ENCODE results near the gene CAPG. TPM values are rescaled to one million over a fixed set of nuclear protein-coding genes. Genes with fewer than 3 reads are reported as not detected.

The CAPG gene
- total and polyA plus RNA-seq, 9 of the 15 experiments (the other 6 are each of a cell fraction or from before 2014, with no cell fraction given), result 10.6 to 90.4 (median 56.0) TPM

DNA sequence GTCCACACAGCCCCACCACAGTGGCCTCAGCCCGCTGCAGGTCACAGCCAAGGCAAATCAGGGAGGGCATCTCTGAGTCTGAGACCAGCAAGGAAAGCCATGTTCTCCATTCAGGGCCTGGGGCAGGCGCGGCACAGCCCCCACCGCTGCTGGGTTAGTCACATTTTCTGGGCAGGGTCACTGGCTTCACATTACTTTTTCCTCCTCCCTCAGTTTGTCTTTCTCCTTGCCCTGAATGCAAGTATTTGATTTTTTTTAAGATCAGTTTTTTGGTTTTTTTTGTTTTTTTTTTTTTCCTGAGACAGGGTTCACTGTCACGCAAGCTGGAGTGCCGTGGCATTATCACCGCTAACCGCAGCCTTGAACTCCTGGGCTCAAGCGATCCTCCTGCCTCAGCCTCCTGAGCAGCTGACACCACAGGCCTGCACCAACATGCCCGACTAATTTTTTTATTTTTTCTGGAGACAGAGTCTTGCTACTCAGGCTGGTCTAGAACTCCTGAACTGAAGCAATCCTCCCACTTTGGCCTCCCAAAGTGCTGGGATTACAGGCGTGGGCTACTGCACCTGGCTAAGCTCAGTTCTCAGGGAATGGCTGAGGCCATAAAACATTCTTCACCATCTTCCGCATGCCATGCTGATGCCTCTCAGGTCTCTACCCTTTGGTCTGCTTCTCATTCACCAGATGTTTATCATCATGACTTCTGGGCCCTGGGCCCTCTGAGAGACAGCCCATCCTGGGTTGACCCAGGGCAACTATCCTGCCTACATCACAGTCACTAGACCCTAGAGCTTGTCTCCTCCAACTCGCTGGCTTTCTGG is 628 bp upstream of the CAPG start:
- ChIA-PET POLR2A (interaction anchor here (0.7 to 63.9 kb wide), 3 partner anchors 16 to 135 kb away, joined by 3 to 1576 read pairs (median 3); partner anchors contain the start of gene MAT2A), CTCF (ENCODE audit: low intra/inter-chr PET ratio) (no interaction called here)
- H3K4me3 ChIP-seq, result no peak overlapping the region
- H3K79me2 ChIP-seq (ENCODE audit: control insufficient read depth, insufficient read depth, low read length), result no peaks in the 10 kb centered on the region; the same call in 2 of the 3 replicates
- no peaks in the 10 kb centered on the region for H3K9me3 ChIP-seq (replicated peaks; ENCODE audit: control insufficient read depth, insufficient read depth, low read depth, low read length)
- 42% methylated on average over 13 of the region's 13 CpGs for WGBS (ENCODE audit: insufficient coverage, low coverage, missing lambda C conversion rate)
- peaks cover 53% of the 10 kb centered on the region in 2 experiments for H3K4me1 ChIP-seq (replicated peaks in 1 of 2; ENCODE audit: control insufficient read depth in 2 of 2, insufficient read depth in 2 of 2, low read length in 2 of 2)
- H3K9me1 ChIP-seq (ENCODE audit: control insufficient read depth, insufficient read depth, low read length), result peaks cover 3% of the 10 kb centered on the region
- no peaks in the 10 kb centered on the region for H3K27me3 ChIP-seq (ENCODE audit: control insufficient read depth in 2 of 2, insufficient read depth in 2 of 2, low read length in 2 of 2)
- ATAC-seq, result peak; percentile 11
- in situ Hi-C loops (cut with MboI) (no loop called here), intact Hi-C loops (cut with micrococcal nuclease) (loop anchor here (10.0 kb wide), 1 partner anchor 694 kb away; the partner anchor contains the start of genes POLR1A and PTCD3)
- H3K9ac ChIP-seq (ENCODE audit: insufficient read depth in 1 of 2, low read depth in 2 of 2, low read length in 2 of 2), result peak overlapping the region in 1 of 2 experiments; percentile 92; a peak in 2 of 4 replicates
- H3K27ac ChIP-seq (ENCODE audit: extremely low read depth, low read depth, low read length), result peak overlapping the region; percentile 47; the same call in 2 of the 3 replicates
- TF ChIP-seq TEAD1 (CRISPR knock-in tag; IDR thresholded peaks at IDR 0.05) (no peak), DPF2 (IDR thresholded peaks at IDR 0.05) (no peak), TRIM24 (IDR thresholded peaks at IDR 0.05) (no peak), ZNF212 (CRISPR knock-in tag; IDR thresholded peaks at IDR 0.05) (no peak), ZFX (CRISPR knock-in tag; IDR thresholded peaks at IDR 0.05) (peak; percentile 15; the same call in 1 of the 2 replicates), CBFB (CRISPR knock-in tag; IDR thresholded peaks at IDR 0.05) (no peak), BCL6 (CRISPR knock-in tag; IDR thresholded peaks at IDR 0.05) (no peak), PHTF2 (CRISPR knock-in tag; IDR thresholded peaks at IDR 0.05) (no peak)
- TF ChIP-seq, protein P1, sequence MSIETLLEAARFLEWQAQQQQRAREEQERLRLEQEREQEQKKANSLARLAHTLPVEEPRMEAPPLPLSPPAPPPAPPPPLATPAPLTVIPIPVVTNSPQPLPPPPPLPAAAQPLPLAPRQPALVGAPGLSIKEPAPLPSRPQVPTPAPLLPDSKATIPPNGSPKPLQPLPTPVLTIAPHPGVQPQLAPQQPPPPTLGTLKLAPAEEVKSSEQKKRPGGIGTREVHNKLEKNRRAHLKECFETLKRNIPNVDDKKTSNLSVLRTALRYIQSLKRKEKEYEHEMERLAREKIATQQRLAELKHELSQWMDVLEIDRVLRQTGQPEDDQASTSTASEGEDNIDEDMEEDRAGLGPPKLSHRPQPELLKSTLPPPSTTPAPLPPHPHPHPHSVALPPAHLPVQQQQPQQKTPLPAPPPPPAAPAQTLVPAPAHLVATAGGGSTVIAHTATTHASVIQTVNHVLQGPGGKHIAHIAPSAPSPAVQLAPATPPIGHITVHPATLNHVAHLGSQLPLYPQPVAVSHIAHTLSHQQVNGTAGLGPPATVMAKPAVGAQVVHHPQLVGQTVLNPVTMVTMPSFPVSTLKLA (conservative IDR thresholded peaks at IDR 0.05), result 0 out of 4 replicates have a peak, but pooled peaks of 1 of the 2 experiments have one; percentile 5
- TF ChIP-seq, protein P2, sequence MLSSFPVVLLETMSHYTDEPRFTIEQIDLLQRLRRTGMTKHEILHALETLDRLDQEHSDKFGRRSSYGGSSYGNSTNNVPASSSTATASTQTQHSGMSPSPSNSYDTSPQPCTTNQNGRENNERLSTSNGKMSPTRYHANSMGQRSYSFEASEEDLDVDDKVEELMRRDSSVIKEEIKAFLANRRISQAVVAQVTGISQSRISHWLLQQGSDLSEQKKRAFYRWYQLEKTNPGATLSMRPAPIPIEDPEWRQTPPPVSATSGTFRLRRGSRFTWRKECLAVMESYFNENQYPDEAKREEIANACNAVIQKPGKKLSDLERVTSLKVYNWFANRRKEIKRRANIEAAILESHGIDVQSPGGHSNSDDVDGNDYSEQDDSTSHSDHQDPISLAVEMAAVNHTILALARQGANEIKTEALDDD (IDR thresholded peaks at IDR 0.05), result peak; percentile 53
- TF ChIP-seq, protein P3, sequence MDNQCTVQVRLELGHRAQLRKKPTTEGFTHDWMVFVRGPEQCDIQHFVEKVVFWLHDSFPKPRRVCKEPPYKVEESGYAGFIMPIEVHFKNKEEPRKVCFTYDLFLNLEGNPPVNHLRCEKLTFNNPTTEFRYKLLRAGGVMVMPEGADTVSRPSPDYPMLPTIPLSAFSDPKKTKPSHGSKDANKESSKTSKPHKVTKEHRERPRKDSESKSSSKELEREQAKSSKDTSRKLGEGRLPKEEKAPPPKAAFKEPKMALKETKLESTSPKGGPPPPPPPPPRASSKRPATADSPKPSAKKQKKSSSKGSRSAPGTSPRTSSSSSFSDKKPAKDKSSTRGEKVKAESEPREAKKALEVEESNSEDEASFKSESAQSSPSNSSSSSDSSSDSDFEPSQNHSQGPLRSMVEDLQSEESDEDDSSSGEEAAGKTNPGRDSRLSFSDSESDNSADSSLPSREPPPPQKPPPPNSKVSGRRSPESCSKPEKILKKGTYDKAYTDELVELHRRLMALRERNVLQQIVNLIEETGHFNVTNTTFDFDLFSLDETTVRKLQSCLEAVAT (IDR thresholded peaks at IDR 0.05), result 0 out of 4 replicates have a peak, but pooled peaks of 1 of the 2 experiments have one; percentile 16
- peak overlapping the region; percentile 58 for H2AFZ ChIP-seq (ENCODE audit: low read depth, low read length)
- FAIRE-seq, result no peak
- no peaks in the 10 kb centered on the region for H3K36me3 ChIP-seq (ENCODE audit: control insufficient read depth, insufficient read depth, low read length)
- H4K20me1 ChIP-seq (replicated peaks; ENCODE audit: control insufficient read depth, insufficient read depth, low read length), result no peaks in the 10 kb centered on the region
- no TSS peak for BruUV-seq (replicated peaks)
- DNase-seq (ENCODE audit: extremely low read depth in 1 of 4, low spot score in 3 of 4), result no peak
- peak overlapping the region; percentile 63 for H3K4me2 ChIP-seq (ENCODE audit: insufficient read depth, low read length)
